ENCODE data around the gene ARMC5.

DNA sequence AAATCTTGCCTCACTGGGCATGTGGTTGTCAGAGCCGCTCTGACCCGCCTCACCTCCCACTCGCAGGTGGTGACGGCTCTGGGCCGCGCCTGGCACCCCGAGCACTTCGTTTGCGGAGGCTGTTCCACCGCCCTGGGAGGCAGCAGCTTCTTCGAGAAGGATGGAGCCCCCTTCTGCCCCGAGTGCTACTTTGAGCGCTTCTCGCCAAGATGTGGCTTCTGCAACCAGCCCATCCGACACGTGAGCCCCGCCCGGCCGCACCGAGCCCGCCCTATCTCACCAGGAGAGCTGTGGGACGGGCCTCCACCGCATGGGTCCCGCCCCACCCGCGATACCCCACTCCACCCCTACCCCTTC lies 16.6 kb downstream of the ARMC5 start:
- TF ChIP-seq, protein P1, sequence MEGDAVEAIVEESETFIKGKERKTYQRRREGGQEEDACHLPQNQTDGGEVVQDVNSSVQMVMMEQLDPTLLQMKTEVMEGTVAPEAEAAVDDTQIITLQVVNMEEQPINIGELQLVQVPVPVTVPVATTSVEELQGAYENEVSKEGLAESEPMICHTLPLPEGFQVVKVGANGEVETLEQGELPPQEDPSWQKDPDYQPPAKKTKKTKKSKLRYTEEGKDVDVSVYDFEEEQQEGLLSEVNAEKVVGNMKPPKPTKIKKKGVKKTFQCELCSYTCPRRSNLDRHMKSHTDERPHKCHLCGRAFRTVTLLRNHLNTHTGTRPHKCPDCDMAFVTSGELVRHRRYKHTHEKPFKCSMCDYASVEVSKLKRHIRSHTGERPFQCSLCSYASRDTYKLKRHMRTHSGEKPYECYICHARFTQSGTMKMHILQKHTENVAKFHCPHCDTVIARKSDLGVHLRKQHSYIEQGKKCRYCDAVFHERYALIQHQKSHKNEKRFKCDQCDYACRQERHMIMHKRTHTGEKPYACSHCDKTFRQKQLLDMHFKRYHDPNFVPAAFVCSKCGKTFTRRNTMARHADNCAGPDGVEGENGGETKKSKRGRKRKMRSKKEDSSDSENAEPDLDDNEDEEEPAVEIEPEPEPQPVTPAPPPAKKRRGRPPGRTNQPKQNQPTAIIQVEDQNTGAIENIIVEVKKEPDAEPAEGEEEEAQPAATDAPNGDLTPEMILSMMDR (IDR thresholded peaks at IDR 0.05; ENCODE audit: low read depth, low read length, poor library complexity, severe bottlenecking): no peak
- no peak for TF ChIP-seq EZH2phosphoT487 (IDR thresholded peaks at IDR 0.05; ENCODE audit: borderline replicate concordance, low read length)
